ENCODE data around the gene TCF12. TPM values are rescaled to one million over a fixed set of nuclear protein-coding genes. Genes with fewer than 3 reads are reported as not detected.

TCF12 gene
- total and polyA plus RNA-seq, 2 of the 8 experiments (the other 6 are each of a cell fraction or from before 2014, with no cell fraction given), result 85.8 to 101 TPM

DNA sequence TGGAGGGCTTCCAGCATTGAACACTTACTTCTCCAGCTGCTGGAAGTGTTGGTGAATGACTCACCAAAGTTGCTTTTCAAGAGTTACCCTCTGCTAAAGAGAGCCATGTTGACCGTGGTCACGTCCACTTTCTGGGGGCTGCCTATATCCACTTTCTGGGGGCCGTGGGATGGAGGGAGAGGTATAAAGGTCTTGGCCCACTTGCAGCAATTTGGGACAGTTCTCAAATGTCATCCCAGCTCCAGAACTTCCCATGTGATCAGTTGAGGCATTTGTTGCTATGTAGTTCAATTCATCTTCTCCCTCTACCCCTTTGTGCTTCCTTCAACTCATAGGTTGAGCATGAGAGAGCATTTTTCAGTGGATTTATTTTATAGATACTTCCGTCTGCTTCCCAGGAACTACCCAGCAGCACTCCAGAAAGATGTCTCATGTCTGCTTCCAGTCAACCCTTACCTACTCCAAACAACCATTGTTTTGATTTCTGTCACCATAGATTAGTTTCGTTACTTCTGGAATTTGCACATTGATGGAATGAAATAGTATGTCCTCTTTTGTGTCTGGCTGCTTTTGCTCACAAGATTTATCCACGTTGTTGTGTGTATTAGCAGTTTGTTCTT, 130.6 kb downstream of the TCF12 start (continued):
- no peak for TF ChIP-seq PHF8 (conservative IDR thresholded peaks at IDR 0.05; ENCODE audit: low read depth, low read length)
- TF ChIP-seq, protein P1, sequence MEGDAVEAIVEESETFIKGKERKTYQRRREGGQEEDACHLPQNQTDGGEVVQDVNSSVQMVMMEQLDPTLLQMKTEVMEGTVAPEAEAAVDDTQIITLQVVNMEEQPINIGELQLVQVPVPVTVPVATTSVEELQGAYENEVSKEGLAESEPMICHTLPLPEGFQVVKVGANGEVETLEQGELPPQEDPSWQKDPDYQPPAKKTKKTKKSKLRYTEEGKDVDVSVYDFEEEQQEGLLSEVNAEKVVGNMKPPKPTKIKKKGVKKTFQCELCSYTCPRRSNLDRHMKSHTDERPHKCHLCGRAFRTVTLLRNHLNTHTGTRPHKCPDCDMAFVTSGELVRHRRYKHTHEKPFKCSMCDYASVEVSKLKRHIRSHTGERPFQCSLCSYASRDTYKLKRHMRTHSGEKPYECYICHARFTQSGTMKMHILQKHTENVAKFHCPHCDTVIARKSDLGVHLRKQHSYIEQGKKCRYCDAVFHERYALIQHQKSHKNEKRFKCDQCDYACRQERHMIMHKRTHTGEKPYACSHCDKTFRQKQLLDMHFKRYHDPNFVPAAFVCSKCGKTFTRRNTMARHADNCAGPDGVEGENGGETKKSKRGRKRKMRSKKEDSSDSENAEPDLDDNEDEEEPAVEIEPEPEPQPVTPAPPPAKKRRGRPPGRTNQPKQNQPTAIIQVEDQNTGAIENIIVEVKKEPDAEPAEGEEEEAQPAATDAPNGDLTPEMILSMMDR (IDR thresholded peaks at IDR 0.05; ENCODE audit: control extremely low read depth in 1 of 3, insufficient read depth in 1 of 3, low read depth in 1 of 3, low read length in 3 of 3), result no peak
